ENCODE data around the gene TCF7. TPM values are rescaled to one million over a fixed set of nuclear protein-coding genes. Genes with fewer than 3 reads are reported as not detected.

TCF7 gene
- total and polyA plus RNA-seq, 2 of the 13 experiments (the other 11 are each of a cell fraction or from before 2014, with no cell fraction given): 6.3 to 6.8 TPM

GRCh38 chr5:134086225-134086942 lies 28.1 kb upstream of the TCF7 start:
- no peaks in the 10 kb centered on the region for H4K20me1 ChIP-seq (ENCODE audit: insufficient read depth, low read length)
- FAIRE-seq: no peak
- intact Hi-C loops (cut with micrococcal nuclease; ENCODE audit: unreplicated experiment): no loop called here
- BruUV-seq (replicated peaks): no TSS peak
- no peak overlapping the region for H3K4me3 ChIP-seq (replicated peaks in 1 of 3; ENCODE audit: insufficient read depth in 1 of 3, low read depth in 2 of 3, low read length in 3 of 3)
- peaks cover 70% of the 10 kb centered on the region for H3K4me1 ChIP-seq (ENCODE audit: insufficient read depth, low read length)
- no peaks in the 10 kb centered on the region for H3K9me3 ChIP-seq (ENCODE audit: low read length)
- H3K36me3 ChIP-seq (replicated peaks in 1 of 2; ENCODE audit: control insufficient read depth in 1 of 2, insufficient read depth in 2 of 2, low read length in 2 of 2): no peaks in the 10 kb centered on the region
- no peak for ATAC-seq
- ChIA-PET POLR2A (interaction anchor here (2.8 to 8.2 kb wide), 3 partner anchors 7 to 14 kb away, joined by 11 to 70 read pairs (median 15); no protein-coding TSS in a partner anchor), CTCF (ENCODE audit: low intra/inter-chr PET ratio, low total read pairs) (interaction anchor here (0.9 kb wide), 1 partner anchor 47 kb away, joined by 3 read pairs; no protein-coding TSS in a partner anchor)
- in situ Hi-C loops (cut with HindIII; ENCODE audit: extremely low pct_ligation_motif_present, low pct_unique_long_range_greater_than_20kb): no loop called here
- H3K4me2 ChIP-seq (ENCODE audit: low read depth, low read length): no peak overlapping the region
- no peaks in the 10 kb centered on the region for H3K27me3 ChIP-seq (ENCODE audit: control insufficient read depth in 1 of 2, insufficient read depth in 2 of 2, low read length in 2 of 2)
- TF ChIP-seq HNRNPK (IDR thresholded peaks at IDR 0.05; ENCODE audit: low read depth, low read length, poor library complexity, severe bottlenecking): peak; percentile 32
- peak; percentile 67 to 75 for TF ChIP-seq MAFK (conservative IDR thresholded peaks at IDR 0.05 in 1 of 2, IDR thresholded peaks at IDR 0.05 in 1 of 2; ENCODE audit: low read length in 2 of 2)
- no peak for TF ChIP-seq SNAI1 (CRISPR knock-in tag; IDR thresholded peaks at IDR 0.05; ENCODE audit: borderline replicate concordance)
- TF ChIP-seq MAFF (IDR thresholded peaks at IDR 0.05; ENCODE audit: low read depth, low read length): peak; percentile 60
- no peak for TF ChIP-seq ZNF564 (CRISPR knock-in tag; IDR thresholded peaks at IDR 0.05)
- 69% methylated on average over 7 of the region's 8 CpGs for WGBS (ENCODE audit: low lambda C conversion rate)
- DNase-seq (ENCODE audit: low spot score): no peak
- no peak overlapping the region for H3K9ac ChIP-seq (ENCODE audit: insufficient read depth, low read depth, low read length)
- H2AFZ ChIP-seq (ENCODE audit: low read length): no peak overlapping the region
- no peak overlapping the region for H3K27ac ChIP-seq (ENCODE audit: extremely low read length, insufficient read depth, low read length)
- no peaks in the 10 kb centered on the region for H3K79me2 ChIP-seq (ENCODE audit: insufficient read depth, low read length)

- Histone ChIP-seq H2AFZ (ENCODE audit: low read length) (no peak overlapping the region), H3K4me3 (replicated peaks in 1 of 3; ENCODE audit: insufficient read depth in 1 of 3, low read depth in 2 of 3, low read length in 3 of 3) (no peak overlapping the region), H3K9ac (ENCODE audit: insufficient read depth, low read depth, low read length) (no peak overlapping the region), H3K36me3 (replicated peaks in 1 of 2; ENCODE audit: control insufficient read depth in 1 of 2, insufficient read depth in 2 of 2, low read length in 2 of 2) (no peaks in the 10 kb centered on the region), H3K27ac (ENCODE audit: extremely low read length, insufficient read depth, low read length) (no peak overlapping the region), H4K20me1 (ENCODE audit: insufficient read depth, low read length) (no peaks in the 10 kb centered on the region), H3K79me2 (ENCODE audit: insufficient read depth, low read length) (no peaks in the 10 kb centered on the region), H3K27me3 (ENCODE audit: control insufficient read depth in 1 of 2, insufficient read depth in 2 of 2, low read length in 2 of 2) (no peaks in the 10 kb centered on the region), H3K4me2 (ENCODE audit: low read depth, low read length) (no peak overlapping the region), H3K4me1 (ENCODE audit: insufficient read depth, low read length) (peaks cover 75% of the 10 kb centered on the region), H3K9me3 (ENCODE audit: low read length) (no peaks in the 10 kb centered on the region)
- DNase-seq (ENCODE audit: low spot score): no peak
- ChIA-PET POLR2A (interaction anchor here (8.2 kb wide), 1 partner anchor 12 kb away, joined by 70 read pairs; no protein-coding TSS in a partner anchor), CTCF (ENCODE audit: low intra/inter-chr PET ratio, low total read pairs) (no interaction called here)
- WGBS (ENCODE audit: low lambda C conversion rate): 92% methylated on average over 12 of the region's 12 CpGs
- ATAC-seq: no peak
- intact Hi-C loops (cut with micrococcal nuclease; ENCODE audit: unreplicated experiment): no loop called here
- no peak for FAIRE-seq
- BruUV-seq (replicated peaks): no TSS peak
- in situ Hi-C loops (cut with HindIII; ENCODE audit: extremely low pct_ligation_motif_present, low pct_unique_long_range_greater_than_20kb): no loop called here
- TF ChIP-seq, protein P1, sequence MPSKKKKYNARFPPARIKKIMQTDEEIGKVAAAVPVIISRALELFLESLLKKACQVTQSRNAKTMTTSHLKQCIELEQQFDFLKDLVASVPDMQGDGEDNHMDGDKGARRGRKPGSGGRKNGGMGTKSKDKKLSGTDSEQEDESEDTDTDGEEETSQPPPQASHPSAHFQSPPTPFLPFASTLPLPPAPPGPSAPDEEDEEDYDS (CRISPR knock-in tag; IDR thresholded peaks at IDR 0.05): no peak
- TF ChIP-seq SIX1 (CRISPR knock-in tag; IDR thresholded peaks at IDR 0.05; ENCODE audit: borderline replicate concordance): no peak
- no peak for TF ChIP-seq MTF1 (CRISPR knock-in tag; IDR thresholded peaks at IDR 0.05)
- no peak for TF ChIP-seq U2AF2 (IDR thresholded peaks at IDR 0.05; ENCODE audit: low read depth, low read length)
- TF ChIP-seq BHLHE40 (IDR thresholded peaks at IDR 0.05; ENCODE audit: low read length): no peak
- TF ChIP-seq, protein P2, sequence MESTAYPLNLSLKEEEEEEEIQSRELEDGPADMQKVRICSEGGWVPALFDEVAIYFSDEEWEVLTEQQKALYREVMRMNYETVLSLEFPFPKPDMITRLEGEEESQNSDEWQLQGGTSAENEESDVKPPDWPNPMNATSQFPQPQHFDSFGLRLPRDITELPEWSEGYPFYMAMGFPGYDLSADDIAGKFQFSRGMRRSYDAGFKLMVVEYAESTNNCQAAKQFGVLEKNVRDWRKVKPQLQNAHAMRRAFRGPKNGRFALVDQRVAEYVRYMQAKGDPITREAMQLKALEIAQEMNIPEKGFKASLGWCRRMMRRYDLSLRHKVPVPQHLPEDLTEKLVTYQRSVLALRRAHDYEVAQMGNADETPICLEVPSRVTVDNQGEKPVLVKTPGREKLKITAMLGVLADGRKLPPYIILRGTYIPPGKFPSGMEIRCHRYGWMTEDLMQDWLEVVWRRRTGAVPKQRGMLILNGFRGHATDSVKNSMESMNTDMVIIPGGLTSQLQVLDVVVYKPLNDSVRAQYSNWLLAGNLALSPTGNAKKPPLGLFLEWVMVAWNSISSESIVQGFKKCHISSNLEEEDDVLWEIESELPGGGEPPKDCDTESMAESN (CRISPR knock-in tag; conservative IDR thresholded peaks at IDR 0.05): no peak
- no peak for TF ChIP-seq ZNF292 (CRISPR knock-in tag; IDR thresholded peaks at IDR 0.05; ENCODE audit: borderline replicate concordance, low read depth)
- TF ChIP-seq NR2F2 (IDR thresholded peaks at IDR 0.05; ENCODE audit: borderline replicate concordance, low read depth): no peak
- TF ChIP-seq HOXA5 (CRISPR knock-in tag; IDR thresholded peaks at IDR 0.05): no peak
- no peak for TF ChIP-seq ZSCAN29 (CRISPR knock-in tag; conservative IDR thresholded peaks at IDR 0.05)
- TF ChIP-seq ESRRA (CRISPR knock-in tag; IDR thresholded peaks at IDR 0.05; ENCODE audit: low read depth): no peak
- no peak for TF ChIP-seq SRSF4 (IDR thresholded peaks at IDR 0.05; ENCODE audit: low read depth, low read length, poor library complexity, severe bottlenecking)
Measured at GRCh38 chr5:134086943-134087305, 27.6 kb upstream of the TCF7 start.

Data from HepG2 (cell line).